ENCODE measurements around the gene ALDOB. TPM values are rescaled to one million over a fixed set of nuclear protein-coding genes. Genes with fewer than 3 reads are reported as not detected.

Gene ALDOB
- total RNA-seq, 4 donors from 2014 or later, result not detected

Small RNA genes within 50 kb of the gene (small RNA-seq; reads per million reads assigned to genes)
- gene AL353621.2, result not detected

Other genes with a start within 250 kb of the ALDOB start
- gene BAAT, start 50.8 kb downstream of the ALDOB start, total RNA-seq, result not detected
- gene MRPL50, start 37.2 kb downstream of the ALDOB start, total RNA-seq, result 10 to 100 TPM; 12.5 to 17.4 (median 13.7) TPM
- gene ZNF189, start 36.9 kb downstream of the ALDOB start, total RNA-seq, result 10 to 100 TPM; 21.6 to 34.1 (median 24.5) TPM
- 10 to 100 TPM; 26.1 to 31.5 (median 26.7) TPM for gene RNF20, start 98.1 kb upstream of the ALDOB start, total RNA-seq
- under 1 TPM in 1 of 4 donors, not detected in 3; 0.27 TPM for gene PPP3R2, start 159.2 kb upstream of the ALDOB start, total RNA-seq